NCI-H1092 treated with DMSO at 0.1 percent for 48 hours (cell line): Measurements from ENCODE around the gene NPAS2.

ENCODE experiments used
- DNase-seq: peaks from one replicate; lab custom pipeline; 2025; lab: John Stamatoyannopoulos, UW

NPAS2 gene

GRCh38 chr2:100990650-100991403 is 170.9 kb downstream of the NPAS2 start:
- no peak for DNase-seq

DNA sequence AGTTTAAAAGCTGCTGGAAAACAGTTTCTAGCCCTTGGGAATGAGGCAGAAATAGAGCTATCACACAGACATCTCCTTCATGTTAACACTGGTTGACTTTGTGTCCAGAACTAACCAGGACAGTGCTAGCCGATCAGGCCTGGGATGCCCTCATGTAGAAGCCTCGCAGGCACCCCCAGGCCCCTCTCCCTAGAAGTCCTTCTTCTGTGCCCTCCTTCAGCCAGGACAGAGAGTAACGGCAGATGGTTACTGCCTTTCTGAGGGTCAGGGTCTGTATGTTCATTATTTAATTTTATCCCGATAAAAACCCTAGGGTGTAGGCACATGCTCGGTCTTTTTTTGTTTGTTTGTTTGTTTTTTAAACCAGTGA is 171.4 kb downstream of the NPAS2 start:
- no peak for DNase-seq

DNA sequence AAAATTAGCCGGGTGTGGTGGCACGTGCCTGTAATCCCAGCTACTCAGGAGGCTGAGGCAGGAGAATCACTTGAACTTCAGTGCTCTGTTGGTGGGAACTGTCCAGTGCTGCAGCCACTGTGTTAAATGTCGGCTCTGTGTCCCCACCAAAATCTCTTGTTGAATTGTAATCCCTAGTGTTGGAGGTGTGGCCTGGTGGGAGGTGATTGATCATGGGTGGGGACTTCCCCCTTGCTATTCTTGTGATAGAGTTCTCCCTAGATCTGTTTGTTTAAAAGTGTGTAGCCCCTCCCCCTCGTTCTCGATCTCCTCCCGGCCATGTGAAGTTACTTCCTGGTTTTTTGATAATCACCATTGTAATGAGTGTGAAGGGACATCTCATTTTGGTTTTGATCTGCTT is 172.3 kb downstream of the NPAS2 start:
- no peak for DNase-seq

DNA sequence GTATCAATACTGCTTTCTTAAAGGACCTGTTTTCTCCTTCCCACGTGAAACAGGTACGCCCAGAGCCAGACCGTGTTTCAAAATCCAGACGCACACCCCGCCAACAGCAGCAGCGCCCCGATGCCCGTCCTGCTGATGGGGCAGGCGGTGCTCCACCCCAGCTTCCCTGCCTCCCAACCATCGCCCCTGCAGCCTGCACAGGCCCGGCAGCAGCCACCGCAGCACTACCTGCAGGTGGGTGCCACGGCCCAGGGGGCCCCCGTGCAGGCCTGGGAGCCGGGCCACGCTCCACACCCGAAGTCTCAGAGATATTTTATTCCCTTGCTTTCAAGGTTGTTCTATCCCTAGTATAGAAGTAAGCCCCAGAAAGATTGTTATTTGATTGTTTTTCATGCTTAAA is 173.4 kb downstream of the NPAS2 start:
- DNase-seq = no peak

- no peak for DNase-seq
These were observed 175.6 kb downstream of the NPAS2 start for GRCh38 chr2:100995309-100996075.

DNA sequence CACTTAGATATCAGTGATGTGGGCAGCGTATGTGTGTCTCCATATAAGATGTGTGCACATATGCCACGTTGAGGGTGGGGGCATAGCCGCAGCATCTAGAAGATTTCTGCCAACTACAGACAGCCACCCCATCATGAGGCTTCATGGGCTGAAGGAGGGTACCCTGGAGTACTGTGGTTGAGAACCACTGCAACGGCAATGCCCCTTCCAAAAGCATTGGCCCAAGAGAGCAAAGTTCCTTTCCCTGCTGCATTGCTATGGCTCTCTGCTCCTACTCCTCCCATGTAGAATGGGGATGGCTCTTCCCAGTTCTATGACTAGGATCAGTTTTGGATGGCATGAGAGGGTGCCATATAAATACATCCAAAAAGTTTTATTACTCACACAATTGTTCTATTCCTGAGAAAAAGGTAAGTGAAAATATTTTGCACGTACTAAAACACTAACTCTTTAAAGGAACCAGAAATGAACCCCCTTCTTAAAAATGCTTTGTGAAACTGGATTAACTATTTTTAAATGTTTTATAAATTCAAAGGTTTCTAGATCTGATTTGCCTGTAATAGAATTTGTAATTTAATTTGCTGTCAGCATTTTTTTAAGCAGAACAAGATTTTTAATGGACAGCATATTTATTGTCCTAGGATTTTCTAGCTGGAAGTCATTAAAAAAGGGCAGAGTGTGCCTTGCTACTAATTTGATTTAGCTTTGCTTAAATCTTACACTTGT is 177.7 kb downstream of the NPAS2 start:
- no peak for DNase-seq

- DNase-seq = no peak
These were observed 178.3 kb downstream of the NPAS2 start for GRCh38 chr2:100998235-100998573.

GRCh38 chr2:100999995-101000394 is 180.1 kb downstream of the NPAS2 start:
- no peak for DNase-seq

DNA sequence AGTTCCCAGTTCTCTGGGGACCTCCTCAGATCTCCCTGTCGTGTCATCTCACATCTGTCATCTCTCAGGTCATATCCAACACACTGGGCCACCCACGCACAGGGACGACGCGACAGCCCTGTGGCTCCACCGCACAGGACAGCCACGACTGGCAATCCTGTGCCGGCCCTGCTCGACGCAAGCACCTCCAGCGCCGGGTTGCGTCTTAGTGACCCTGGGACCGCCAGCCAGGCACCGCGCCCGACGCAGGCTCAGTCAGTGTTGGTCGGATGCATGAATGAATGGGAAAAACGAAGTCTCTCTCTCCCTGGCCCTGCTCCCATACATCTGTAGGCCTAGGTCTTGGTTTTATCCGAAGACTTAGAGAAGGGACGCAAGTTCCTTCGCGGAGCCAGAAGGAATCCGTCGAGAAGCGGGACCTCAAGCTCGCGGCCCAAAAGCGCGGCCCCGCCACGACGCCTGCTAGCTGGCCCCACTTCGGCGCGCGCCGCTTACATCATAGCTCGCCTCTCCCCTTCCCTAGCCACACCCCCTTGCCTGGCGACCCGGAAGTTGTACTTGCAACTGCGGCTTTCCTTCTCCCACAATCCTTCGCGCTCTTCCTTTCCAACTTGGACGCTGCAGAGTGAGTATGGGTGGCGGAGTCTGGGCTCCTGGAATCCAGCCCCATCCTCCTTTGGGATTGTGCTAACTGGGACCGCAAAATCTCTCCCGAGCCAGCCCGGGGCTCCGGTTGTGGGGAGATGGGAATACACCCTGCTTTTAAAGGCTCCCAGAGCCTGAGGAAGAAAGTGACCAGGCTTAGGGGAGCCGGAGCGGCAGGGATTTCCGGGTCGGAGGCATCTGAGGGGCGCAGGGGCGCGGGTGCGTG is 182.0 kb downstream of the NPAS2 start, which contains the start of gene RPL31:
TSS of gene RPL31 (plus strand) at position 599 of the 871 bp plus-strand sequence. CDS start 413 bp downstream, outside the sequence.
- DNase-seq = peak; percentile 70

DNA sequence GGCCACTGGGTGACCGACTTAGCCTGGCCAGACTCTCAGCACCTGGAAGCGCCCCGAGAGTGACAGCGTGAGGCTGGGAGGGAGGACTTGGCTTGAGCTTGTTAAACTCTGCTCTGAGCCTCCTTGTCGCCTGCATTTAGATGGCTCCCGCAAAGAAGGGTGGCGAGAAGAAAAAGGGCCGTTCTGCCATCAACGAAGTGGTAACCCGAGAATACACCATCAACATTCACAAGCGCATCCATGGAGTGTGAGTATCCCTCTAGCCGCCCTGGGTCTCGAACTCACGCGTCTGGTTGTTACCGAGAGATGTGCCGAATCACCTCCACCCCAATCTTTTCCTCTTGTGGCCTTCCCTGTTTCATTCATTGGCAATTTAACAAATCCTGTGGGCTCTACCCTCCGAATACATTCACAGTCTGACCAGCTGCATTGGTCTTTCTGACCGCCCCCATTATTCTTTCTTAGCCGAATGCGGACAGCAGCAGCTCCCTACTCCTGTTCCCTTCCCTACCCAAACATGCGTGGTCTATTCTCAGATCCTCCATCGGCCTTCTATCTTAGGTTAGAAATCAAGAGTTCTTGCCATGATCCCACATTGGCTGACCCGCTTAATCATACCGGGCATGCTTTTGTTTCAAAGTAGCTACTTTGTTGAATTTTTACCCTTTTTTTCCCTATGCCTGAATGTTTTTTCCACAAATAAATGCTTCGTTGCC is 182.8 kb downstream of the NPAS2 start:
- DNase-seq = no peak

DNA sequence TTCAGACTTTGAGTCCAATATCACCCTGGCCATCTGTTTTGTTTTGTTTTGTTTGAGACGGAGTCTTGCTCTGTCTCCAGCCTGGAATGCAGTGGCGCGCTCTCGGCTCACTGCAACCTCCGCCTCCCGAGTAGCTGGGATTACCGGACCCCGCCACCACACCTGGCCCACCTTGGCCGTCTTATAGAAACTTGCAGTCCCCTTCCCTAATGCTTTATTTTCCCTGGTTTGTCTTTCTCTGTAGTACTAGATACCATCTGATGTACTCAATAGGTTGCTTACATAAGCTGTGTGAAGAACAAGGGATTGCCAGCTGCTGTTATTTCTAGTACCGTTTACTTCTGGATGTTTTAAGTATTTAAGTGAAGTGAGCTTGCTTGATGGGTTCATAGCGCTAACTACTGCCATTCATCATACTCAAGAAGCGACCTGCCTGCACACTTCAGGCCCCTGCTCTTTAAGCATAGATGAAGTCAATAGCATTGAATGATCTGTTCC is 183.4 kb downstream of the NPAS2 start:
- no peak for DNase-seq

DNA sequence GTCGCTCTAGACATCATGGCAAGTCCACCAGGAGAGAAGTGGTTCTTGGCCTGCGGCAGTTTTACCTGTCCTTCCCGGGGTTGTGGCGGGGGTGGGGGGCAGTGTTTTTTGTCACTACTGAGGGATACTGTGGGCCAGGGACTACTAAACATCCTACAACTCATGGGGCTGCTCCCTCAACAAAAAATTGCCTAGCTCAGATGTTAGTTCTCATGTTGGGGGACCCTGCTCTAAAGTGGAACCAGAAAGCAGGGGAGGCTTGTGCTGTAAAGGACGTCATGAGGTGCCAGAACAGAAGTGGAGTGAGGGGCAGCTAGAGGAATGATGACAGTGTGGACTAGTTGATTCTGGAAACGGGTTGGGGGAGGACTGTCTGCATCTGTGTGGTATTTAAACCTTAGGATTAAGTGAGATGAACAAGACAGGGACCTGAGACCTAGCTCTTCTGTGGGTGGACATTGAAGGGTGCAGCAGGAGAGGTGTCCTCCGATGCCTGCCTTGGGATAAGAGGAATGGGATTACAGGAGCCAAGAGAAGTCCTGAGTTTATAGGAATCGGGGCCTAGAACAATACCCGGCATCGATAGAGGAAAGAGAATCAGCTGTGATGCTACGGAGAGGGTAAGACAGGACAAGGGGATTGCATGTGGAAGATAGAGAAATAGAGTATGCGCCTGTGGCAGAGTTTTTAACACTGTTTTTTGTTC is 184.8 kb downstream of the NPAS2 start:
- no peak for DNase-seq

- no peak for DNase-seq
These were observed 186.3 kb downstream of the NPAS2 start for GRCh38 chr2:101006065-101006715.

- DNase-seq = no peak
These were observed 187.7 kb downstream of the NPAS2 start for GRCh38 chr2:101007415-101008345.

DNA sequence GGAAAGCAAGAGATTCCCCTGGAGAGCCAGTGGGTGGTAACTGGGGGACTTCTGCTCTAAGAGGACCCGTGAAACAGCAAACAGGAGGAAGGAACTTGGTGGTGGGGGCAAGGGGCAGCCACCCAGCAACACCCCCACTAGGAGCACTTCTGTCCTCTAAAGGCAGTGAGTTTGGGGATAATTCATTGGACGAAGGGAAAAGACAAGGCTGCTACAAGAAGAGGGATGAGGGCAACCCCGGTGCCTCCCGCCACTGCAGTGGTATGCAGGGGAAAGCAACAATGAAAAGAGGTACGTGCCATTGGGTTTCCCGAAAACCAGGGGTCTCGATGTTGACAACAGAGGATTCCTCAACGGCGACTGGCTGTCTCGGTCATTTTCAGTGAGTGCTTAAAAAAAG is 191.2 kb downstream of the NPAS2 start:
- no peak for DNase-seq

- no peak for DNase-seq
These were observed 192.2 kb downstream of the NPAS2 start for GRCh38 chr2:101012054-101012705.

- no peak for DNase-seq
These were observed 192.8 kb downstream of the NPAS2 start for GRCh38 chr2:101012706-101013181.

GRCh38 chr2:101014264-101014857 is 194.4 kb downstream of the NPAS2 start:
- DNase-seq = no peak
